HCT116 (cell line): ENCODE results near the gene PTGIS.

ENCODE experiments used
- ATF3 ChIP-seq: IDR thresholded peaks from 2 replicates; pipeline ENCODE4 v1.6.1; 2012
- CTCF ChIP-seq, 3 experiments: fragments of 200-600 bp in 1 of 3; sonication (generic) in 1 of 3; IDR thresholded peaks in 2 of 3; conservative IDR thresholded peaks in 1 of 3; 2 replicates each; pipeline ENCODE4 v1.5.1; 2012 to 2017; ENCODE audit warnings: low read depth in 2 of 3, low read length in 2 of 3, antibody characterized with exemption in 1 of 3, borderline replicate concordance in 1 of 3, control low read depth in 1 of 3, mild to moderate bottlenecking in 1 of 3, mixed read lengths in 1 of 3, mixed run types in 1 of 3, moderate library complexity in 1 of 3; ENCODE audit not compliant: insufficient read depth in 1 of 3
- EZH2 ChIP-seq: fragments of 200-600 bp; sonication (generic); IDR thresholded peaks from 2 replicates; pipeline ENCODE4 v1.6.1; 2017; ENCODE audit warnings: antibody characterized with exemption, mixed run types
- FOSL1 ChIP-seq: IDR thresholded peaks from 2 replicates; pipeline ENCODE4 v1.6.1; 2012; ENCODE audit warnings: low read depth
- POLR2A ChIP-seq: IDR thresholded peaks from 2 replicates; pipeline ENCODE4 v1.7.0; 2011; ENCODE audit warnings: borderline replicate concordance; ENCODE audit not compliant: insufficient read depth, insufficient read length; ENCODE audit errors: extremely low read depth
- POLR2AphosphoS5 ChIP-seq: IDR thresholded peaks from 2 replicates; pipeline ENCODE4 v1.6.1; 2011; ENCODE audit warnings: mild to moderate bottlenecking, low read depth, low read length, moderate library complexity
- RAD21 ChIP-seq: IDR thresholded peaks from 2 replicates; pipeline ENCODE4 v1.6.1; 2012; ENCODE audit warnings: low read depth, mild to moderate bottlenecking
- SIN3A ChIP-seq: IDR thresholded peaks from 2 replicates; pipeline ENCODE4 v1.6.1; 2012; ENCODE audit warnings: low read depth
- SRF ChIP-seq: IDR thresholded peaks from 2 replicates; pipeline ENCODE4 v1.6.1; 2012; ENCODE audit warnings: low read depth
- TCF7L2 ChIP-seq: IDR thresholded peaks from 2 replicates; pipeline ENCODE4 v1.7.0; 2011; ENCODE audit warnings: borderline replicate concordance, inconsistent platforms; ENCODE audit not compliant: insufficient read depth, insufficient read length; ENCODE audit errors: extremely low read depth
- YY1 ChIP-seq: IDR thresholded peaks from 2 replicates; pipeline ENCODE4 v1.6.1; 2011; ENCODE audit warnings: low read length, low read depth, moderate library complexity, mild to moderate bottlenecking; ENCODE audit not compliant: insufficient replicate concordance; ENCODE audit errors: extremely low read depth
- ZFX ChIP-seq: fragments of 450-650 bp; IDR thresholded peaks from 2 replicates; pipeline ENCODE4 v1.6.1; 2017
- TF ChIP-seq, protein P1 (sequence below): IDR thresholded peaks from 2 replicates; pipeline ENCODE4 v1.6.1; 2011; ENCODE audit warnings: mild to moderate bottlenecking, low read length, moderate library complexity; ENCODE audit not compliant: insufficient replicate concordance; ENCODE audit errors: extremely low read depth
- TF ChIP-seq, protein P2 (sequence below): IDR thresholded peaks from 2 replicates; pipeline ENCODE4 v1.6.1; 2012; ENCODE audit warnings: low read depth

GRCh38 chr20:49496043-49496442 lies 71.9 kb downstream of the PTGIS start:
- no peak for TF ChIP-seq CTCF (IDR thresholded peaks at IDR 0.05 in 2 of 3, conservative IDR thresholded peaks at IDR 0.05 in 1 of 3; ENCODE audit: borderline replicate concordance in 1 of 3, insufficient read depth in 1 of 3, low read depth in 2 of 3, low read length in 2 of 3)
- TF ChIP-seq TCF7L2 = no peak
- TF ChIP-seq ATF3 = no peak
- no peak for TF ChIP-seq YY1
- no peak for TF ChIP-seq RAD21
- TF ChIP-seq, protein P1, sequence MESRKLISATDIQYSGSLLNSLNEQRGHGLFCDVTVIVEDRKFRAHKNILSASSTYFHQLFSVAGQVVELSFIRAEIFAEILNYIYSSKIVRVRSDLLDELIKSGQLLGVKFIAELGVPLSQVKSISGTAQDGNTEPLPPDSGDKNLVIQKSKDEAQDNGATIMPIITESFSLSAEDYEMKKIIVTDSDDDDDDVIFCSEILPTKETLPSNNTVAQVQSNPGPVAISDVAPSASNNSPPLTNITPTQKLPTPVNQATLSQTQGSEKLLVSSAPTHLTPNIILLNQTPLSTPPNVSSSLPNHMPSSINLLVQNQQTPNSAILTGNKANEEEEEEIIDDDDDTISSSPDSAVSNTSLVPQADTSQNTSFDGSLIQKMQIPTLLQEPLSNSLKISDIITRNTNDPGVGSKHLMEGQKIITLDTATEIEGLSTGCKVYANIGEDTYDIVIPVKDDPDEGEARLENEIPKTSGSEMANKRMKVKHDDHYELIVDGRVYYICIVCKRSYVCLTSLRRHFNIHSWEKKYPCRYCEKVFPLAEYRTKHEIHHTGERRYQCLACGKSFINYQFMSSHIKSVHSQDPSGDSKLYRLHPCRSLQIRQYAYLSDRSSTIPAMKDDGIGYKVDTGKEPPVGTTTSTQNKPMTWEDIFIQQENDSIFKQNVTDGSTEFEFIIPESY = no peak
- no peak for TF ChIP-seq POLR2A
- TF ChIP-seq, protein P2, sequence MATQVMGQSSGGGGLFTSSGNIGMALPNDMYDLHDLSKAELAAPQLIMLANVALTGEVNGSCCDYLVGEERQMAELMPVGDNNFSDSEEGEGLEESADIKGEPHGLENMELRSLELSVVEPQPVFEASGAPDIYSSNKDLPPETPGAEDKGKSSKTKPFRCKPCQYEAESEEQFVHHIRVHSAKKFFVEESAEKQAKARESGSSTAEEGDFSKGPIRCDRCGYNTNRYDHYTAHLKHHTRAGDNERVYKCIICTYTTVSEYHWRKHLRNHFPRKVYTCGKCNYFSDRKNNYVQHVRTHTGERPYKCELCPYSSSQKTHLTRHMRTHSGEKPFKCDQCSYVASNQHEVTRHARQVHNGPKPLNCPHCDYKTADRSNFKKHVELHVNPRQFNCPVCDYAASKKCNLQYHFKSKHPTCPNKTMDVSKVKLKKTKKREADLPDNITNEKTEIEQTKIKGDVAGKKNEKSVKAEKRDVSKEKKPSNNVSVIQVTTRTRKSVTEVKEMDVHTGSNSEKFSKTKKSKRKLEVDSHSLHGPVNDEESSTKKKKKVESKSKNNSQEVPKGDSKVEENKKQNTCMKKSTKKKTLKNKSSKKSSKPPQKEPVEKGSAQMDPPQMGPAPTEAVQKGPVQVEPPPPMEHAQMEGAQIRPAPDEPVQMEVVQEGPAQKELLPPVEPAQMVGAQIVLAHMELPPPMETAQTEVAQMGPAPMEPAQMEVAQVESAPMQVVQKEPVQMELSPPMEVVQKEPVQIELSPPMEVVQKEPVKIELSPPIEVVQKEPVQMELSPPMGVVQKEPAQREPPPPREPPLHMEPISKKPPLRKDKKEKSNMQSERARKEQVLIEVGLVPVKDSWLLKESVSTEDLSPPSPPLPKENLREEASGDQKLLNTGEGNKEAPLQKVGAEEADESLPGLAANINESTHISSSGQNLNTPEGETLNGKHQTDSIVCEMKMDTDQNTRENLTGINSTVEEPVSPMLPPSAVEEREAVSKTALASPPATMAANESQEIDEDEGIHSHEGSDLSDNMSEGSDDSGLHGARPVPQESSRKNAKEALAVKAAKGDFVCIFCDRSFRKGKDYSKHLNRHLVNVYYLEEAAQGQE = no peak
- no peak for TF ChIP-seq FOSL1
- no peak for TF ChIP-seq POLR2AphosphoS5
- TF ChIP-seq SIN3A = no peak
- no peak for TF ChIP-seq EZH2
- TF ChIP-seq SRF = no peak
- TF ChIP-seq ZFX = no peak
